Right lung (tissue), 5 donors: ENCODE data around the gene TFB2M. TPM values are rescaled to one million over a fixed set of nuclear protein-coding genes. Genes with fewer than 3 reads are reported as not detected.

Experiments
- DNase-seq, 2 donors: peaks; one replicate each; pipeline ENCODE4 v3.0.0-alpha.2; 2013
- polyA plus RNA-seq, 5 donors: library from polyadenylated mRNA; unstranded; fragments of 120-200 nt; gene quantifications; one replicate each; pipeline versions ENCODE4 v1.2.1 to v1.2.3, GENCODE V29; 2013; ENCODE audit warnings: inconsistent platforms in 1 of 5, low replicate concordance in 1 of 5; ENCODE audit not compliant: insufficient read length in 5 of 5, insufficient read depth in 1 of 5

Gene TFB2M
- polyA plus RNA-seq, 5 donors = 15.6 to 17.3 (median 16.2) TPM

DNA sequence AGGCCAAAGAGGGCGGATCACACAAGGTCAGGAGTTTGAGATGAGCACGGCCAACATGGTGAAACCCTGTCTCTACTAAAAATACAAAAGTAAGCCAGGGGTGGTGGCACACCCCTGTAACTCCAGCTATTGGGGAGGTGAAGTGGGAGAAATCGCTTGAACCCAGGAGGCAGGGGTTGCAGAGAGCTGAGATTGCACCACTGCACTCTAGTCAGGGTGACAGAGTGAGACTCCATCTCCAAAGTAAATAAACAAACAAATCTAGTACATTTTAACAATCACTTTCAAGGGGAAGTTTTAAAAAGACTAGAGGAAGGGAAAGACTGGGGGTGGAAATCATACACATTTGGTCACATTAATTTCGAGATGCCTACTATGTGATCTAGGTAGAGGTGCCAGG is 6.8 kb downstream of the TFB2M start:
- DNase-seq = no peak

DNA sequence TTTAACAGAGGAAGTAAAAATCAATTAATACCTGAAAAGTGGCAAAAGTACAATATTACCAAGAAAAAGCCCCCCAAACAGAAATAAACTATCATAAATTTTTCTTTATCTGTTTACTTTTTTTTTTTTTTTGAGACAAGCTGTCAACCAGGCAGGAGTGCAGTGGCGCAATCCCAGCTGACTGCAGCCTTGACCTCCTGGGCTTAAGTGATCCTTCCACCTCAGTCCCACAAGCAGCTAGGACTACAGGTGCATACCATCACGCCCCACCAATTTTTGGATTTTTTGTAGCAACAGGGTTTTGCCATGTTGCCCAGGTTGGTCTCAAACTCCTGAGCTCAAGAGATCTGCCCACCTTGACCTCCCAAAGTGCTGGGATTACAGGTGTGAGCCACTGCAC is 8.0 kb downstream of the TFB2M start:
- no peak for DNase-seq

DNA sequence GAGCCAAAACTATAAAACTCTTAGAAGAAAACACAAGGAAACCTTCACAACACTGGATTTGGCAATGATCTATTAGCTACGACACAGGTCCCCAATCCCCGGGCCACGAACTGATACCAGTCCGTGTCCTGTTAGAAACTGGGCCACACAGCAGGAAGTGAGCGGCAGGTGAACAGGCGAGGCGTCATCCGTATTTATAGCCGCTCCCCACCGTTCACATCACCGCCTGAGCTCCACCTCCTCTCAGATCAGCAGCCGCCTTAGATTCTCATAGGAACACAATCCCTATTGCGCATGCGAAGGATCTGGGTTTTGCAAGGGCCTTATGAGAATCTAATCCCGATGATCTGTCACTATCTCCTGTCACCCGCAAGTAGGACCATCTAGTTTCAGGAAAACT is 11.9 kb downstream of the TFB2M start:
- no peak for DNase-seq

DNA sequence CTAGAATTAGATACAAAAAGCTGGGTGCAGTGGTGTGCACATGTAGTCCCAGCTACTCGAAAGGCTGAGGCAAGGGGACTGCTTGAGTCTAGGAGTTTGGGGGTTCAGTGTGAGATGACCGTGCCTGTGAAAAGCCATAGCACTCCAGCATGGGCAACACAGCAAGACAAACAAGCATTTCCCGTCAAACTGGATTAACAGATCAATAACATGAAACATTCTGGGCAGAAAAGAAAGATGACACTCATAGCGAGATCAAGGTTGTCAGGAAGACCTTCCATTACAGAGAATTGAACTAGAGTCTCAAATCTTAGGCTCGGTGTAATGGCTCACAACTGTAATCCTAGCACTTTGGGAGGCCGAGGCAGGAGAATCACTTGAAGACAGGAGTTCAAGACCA is 14.0 kb downstream of the TFB2M start:
- DNase-seq = no peak

DNA sequence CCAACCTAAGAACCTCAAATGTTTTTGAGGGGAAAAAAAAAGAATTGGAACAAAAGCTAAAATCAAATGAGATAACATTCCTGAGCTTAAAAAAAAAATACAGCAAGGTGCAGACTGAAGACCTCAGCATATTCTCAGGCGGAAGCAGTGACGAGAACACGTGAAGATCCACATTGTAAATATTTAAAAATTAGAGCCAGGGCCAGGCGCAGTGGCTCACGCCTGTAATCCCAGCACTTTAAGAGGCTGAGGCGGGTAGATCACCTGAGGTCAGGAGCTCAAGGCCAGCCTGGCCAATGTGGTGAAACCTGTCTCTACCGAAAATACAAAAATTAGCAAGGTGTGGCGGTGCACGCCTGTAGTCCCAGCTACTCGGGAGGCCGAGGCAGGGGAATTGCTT is 15.7 kb downstream of the TFB2M start:
- DNase-seq = no peak

DNA sequence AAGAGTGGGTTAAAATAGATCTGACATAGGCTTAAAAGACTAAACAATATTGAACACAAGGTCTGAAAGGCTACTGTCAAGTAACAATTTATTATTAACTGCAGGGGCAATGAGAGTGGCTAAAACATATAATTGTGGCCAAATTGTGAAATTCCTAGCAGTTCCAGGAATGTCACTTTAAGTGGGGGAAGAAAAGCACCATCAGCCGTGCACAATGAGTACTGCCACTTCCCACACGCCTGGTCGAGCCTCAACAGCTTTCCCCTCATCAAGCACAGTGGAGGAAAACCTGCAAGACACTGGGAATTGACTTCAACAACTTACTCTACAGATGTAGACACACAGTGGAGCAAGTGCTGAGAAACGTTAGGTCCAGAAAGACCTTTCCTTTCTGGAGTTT is 16.4 kb downstream of the TFB2M start:
- no peak for DNase-seq

DNA sequence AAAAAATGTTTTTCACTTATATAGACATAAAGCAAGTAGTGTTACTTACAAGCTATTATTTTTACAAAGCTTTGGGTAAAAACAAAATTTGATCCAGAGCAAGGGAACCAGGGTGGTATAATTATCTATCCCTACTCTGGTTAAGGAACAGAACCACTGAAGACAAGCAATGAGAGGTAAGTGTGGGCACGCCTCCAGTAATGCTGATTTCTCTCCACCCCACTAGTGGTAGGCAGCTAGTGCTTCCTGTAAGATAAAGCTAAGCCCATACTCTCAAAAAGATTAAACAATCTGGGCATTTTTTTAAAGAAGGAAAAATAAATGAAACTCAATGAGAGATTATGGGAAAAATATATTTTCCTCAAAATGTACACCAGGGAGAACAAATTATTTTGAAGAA is 22.1 kb downstream of the TFB2M start:
- no peak for DNase-seq

DNA sequence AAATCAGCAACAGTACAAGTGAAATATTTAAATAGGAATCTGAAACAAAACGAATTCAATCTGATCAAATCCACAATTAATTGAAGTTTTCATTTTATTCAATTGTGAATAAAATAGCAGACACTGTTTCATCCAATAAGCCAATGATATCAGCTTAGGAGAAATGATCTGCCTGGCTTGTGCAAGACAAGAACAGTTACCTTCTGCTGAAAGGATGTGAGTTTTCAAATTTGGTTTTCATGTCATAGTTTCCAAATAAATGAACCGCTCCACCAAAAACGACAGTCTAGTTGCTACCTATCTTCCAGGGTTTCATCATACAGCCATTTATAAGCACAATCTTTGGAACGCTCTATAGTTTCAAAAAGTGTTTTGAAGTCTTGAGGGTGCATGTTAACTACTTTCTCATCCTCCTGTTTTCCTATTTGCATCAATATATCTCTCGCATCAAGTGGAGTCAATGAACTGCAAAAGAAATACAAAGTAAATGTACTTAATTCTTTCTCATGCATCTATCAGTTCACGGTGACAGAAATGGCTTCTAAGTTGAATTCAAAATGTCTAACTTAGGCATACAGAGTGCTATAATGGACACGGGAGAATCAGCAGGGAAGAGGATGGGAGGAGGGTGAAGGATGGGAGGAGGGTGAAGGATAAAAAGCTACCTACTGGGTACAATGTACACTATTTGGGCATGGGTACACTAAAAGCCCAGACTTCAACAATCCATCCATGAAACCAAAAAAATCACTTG is 25.1 kb downstream of the TFB2M start:
- DNase-seq = no peak

DNA sequence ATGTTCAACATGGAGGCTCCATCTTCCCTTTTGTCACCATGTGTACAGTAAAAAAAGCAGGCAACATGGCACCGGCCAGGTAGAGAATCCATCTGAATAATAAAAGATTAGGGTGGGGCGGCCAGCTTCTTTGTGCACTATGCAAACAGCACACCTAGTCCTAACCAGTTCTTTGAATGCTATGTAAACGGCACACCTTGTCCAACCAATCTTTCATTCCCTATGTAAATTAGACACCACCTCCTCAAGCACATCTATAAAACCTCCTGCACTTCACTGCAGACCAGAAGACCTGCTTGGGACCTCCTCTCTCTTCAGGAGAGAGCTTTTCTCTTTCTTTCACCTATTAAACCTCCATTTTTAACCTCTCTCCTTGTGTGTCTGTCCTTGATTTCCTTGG is 28.2 kb downstream of the TFB2M start:
- DNase-seq = no peak

DNA sequence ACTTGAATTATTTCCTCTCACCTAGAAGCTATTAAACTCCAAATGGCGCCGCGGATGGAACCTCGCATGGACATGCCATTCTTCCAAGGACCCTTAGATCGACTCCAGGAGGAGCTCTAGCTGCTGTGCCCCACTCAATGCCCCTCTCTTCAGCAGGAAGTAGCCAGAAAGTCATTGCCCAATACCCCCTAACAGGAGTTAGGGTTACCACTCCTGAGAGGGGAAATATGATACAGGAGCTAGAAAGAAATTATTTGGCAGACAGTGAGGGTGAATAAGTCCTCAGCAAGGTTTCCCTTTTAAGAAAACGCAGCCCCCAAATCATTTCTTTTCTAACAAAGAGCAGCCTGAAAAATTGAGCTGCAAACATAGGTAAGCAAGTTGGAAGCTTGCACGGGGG is 28.6 kb downstream of the TFB2M start:
- DNase-seq = no peak

DNA sequence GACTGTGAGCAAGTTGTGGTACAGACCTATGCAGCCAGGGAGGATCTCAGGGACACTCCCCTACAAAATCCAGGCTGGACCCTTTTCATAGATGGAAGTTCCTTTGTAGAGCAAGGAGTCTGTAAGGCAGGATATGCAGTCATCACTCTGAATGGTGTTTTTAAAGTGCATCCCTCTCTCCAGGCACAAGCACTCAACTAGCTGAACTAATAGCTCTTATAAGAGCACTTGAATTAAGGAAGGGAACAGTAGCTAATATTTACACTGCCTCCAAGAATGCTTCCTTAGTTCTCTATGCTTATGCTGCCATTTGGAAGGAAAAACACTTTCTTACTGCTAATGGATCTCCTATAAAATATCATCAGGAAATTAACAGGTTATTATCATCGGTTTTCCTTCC is 31.9 kb downstream of the TFB2M start:
- DNase-seq = peak in 1 of 2 donors; percentile 7

DNA sequence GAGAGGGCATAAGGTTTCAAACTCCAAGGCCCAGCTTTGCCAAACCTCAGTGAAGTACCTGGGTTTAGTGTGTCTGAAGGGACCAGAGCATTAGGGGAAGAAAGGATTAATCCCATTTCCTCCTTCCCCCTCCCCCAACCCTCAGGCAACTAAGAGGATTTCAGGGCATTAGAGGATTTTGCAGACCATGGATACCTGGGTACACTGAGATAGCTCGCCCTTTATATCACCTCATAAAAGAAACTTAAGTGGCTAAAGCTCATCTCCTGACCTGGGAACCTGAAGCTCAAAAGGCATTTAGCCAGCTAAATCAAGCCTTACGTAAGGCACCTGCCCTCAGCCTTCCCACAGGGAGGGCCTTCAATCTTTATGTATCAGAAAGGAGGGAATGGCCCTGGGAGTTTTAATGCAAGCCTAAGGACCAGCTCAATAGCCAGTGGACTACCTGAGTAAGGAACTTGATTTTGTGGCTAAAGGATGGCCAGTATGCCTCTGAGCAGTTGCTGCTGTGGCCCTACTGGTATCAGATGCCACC is 32.6 kb downstream of the TFB2M start:
- DNase-seq = no peak

DNA sequence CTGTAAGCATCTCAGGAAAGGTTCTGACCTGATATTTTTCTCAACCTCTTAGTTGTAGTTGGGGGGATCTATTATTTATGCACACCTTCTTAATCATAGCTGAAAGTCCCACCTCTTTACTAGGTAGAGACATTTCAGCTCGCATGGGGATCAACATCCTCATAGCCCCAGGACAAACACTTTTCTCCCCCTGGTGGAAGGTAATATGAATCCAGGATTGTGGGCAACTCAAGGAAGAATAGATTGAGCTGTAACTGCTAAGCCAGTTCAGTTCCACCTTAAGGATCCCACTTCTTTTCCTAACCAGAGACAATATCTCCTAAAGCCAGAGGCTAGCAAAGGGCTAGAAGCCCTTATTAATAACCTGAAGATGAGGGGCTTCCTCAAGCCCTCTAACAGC is 33.5 kb downstream of the TFB2M start:
- DNase-seq = no peak

DNA sequence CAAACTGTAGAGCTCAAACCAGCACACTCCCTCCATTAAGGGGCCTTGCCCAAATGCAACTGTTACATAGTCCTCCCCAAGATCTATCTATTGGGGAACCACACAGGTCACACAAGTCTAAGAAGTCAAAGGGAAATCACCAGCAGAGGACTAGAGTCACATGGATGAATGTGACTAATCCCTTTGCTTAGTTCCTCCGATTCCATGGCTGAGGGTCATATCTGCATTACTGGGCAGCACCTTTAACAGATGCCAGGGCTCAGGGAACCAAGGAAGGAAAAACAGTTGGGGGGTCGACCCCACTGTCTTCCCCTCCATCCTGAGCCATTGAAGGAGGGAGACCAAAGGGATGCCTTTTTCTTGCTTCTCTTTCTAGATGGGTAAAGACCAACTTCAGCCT is 35.6 kb downstream of the TFB2M start:
- DNase-seq = no peak

DNA sequence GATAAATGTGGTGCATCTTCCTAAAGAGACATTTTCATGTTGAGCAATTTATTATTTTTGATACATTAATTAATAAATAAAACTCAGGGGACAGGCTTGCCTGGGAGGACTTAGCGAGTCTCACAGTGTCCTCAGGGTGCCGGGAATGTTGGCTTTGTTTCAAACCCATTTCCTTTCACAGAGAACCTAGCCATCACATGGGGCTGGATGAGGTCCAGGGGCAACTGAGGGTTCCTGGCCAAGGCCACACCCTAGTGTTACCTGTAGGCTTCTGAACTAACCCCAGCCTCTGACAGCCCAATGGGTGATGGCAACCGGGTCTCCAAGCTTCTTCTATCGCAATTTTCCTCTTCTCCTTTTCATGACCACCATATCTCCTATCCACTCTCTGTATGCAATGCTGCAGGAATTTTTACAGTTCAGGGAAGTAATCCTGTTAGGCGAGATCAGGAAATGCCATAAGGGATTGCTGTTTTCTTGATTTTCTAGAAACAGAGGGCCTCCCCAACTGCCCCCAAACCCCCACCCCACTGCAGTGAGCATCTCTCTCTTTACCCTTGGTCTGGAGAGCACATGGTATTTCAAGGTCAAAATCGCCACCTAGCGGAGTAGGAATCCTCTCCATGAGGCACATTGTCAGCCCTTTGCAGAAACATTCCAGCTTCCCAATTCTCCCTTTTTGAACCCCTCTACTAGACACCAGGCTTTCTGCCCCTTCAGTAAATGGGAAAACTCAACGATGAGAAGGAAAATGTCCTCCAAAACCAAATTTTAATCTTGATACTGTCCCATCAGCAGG is 36.9 kb downstream of the TFB2M start:
- no peak for DNase-seq

DNA sequence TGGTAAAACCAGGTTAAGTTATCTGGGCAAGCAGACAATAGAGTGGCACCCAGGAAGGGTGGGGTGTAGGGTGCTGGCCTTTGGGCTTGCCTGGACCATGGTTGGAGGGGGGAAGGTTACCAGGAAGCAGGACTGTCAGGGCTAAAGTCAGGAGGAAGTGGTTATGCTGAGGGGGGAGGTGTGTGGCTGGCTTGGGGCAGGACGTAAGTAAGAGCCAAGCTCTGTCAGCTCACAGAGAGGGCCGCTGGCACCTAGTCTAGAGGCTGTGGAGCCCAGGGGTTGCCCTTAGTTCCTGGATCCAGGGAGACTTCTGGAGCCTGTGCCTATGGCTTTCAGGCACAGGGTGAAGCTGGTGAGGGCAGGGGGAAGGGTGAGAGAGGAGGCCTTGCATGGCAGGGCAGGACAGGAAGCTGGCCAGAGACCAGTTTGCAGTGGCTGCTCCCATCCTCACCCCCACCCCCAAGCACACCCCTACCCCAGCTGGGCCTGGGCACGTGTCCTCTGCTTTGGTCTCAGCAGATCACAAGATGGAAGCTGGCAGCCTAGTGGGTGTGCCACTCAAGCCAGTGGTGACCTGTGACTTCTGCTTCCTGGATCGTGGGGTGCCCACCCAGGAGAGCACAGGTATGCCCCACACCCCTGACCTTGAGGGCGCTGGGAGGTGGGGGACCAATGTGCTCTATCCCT is 38.5 kb downstream of the TFB2M start:
- no peak for DNase-seq

DNA sequence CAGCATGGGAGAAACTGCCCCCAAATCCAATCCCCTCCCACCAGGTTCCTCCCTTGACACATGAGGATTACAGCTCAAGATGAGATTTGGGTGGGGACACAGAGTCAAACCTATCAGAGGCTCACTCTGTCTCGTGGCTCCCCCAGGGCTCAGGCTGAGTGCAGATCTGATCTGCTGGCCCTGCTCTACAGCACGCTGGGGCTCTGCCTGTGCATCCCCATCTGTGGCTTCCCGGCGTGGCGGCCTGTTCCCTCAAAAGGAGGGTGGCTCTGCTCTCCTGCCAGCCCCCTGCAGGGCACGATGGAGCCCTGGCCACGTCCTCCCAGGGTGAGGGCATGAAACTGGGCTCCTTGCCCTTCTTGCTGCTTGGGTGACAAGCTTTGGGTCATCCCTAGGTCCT is 39.1 kb downstream of the TFB2M start:
- DNase-seq = no peak

DNA sequence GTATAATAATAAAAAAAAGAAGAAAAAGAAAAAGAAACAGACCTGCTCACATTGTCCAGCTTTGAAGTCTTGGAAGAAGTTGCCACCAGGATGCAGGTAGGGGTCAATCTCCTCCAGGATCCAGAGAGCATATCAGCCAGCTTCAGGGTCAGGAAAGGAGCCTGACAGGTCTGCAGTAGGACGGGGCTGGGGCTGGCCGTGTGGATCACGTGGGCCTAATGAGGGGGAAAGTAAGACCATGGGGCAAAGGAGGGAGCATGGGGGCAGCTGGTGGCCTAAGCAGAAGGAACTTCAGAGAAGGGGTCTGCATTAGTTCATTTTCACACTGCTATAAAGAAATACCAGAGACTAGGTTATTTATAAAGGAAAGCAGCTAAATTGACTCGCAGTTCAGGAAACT is 39.7 kb downstream of the TFB2M start:
- DNase-seq = no peak

DNA sequence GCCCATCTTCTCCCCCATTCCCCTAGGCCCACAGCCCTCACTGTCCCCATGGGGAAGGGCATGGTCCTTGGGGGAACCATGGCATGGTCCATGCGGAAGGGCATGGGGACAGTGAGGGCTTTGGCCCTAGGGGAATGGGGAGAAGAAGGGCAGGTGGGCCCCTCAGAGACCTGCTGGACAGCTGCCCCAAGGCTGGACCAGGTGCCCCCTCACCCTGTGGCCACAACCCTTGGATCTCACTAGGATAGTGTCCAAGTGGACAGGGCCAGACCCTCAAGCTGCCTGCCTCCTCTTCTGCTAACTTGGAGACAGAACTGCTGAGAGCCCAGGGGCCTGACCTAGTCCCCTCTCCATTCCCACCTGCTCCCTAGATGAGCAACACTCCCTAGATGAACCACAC is 46.5 kb downstream of the TFB2M start:
- DNase-seq = no peak

DNA sequence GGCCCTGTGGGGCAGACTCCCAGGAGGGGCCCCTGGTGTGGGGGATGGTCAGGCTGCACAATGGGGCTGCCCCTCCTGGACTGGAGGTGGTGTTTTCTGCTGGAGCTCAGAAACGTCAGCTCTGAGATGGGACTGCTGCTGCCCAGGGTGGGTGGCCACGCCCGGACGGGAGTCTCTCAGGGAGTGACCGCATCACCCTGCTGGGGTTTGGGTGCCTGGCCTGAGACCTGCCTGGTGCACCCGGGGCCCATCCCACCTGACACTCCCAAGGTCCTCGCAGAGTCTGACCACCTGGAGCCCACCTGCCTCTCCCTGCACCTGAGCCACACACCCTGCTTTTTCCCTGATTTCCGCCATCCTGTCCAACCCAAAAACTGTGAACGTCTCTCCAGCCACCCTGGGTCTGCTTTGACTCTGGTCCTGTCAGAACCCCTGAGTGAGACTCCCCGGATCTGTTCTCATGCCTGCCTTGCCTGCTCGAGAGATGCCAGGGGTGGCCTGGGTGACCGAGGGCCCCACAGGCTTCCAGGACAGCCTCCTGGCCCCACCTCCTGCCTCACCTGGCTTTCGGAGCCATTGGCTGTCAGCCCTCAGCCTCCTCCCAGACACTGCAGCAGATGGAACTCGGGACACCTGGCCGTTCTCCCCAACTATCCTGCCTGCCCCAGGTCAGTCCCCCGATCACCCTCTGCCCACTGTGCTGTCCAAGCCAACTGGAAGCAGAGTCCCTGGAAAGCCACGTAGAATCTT is 47.4 kb downstream of the TFB2M start:
- DNase-seq = no peak

DNA sequence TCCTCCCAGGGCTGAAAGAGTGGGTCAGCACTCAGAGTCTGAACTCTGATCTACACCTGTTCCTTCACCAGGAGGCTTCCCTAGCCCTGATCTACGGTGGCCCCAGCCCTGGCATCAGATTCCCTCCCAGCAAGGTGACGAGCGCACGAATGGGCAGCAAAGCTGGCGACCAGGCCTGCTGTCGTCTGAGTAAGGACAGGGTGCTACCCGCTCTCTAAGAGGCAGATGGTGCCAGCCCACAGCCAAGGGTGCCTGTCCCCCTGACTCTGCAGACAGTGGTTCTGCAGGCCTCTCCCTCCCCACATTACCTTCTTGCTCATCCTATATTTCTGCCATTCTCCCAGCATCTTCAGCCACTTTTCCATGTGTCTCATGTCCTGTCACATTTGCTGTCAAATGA is 48.7 kb downstream of the TFB2M start:
- no peak for DNase-seq

DNA sequence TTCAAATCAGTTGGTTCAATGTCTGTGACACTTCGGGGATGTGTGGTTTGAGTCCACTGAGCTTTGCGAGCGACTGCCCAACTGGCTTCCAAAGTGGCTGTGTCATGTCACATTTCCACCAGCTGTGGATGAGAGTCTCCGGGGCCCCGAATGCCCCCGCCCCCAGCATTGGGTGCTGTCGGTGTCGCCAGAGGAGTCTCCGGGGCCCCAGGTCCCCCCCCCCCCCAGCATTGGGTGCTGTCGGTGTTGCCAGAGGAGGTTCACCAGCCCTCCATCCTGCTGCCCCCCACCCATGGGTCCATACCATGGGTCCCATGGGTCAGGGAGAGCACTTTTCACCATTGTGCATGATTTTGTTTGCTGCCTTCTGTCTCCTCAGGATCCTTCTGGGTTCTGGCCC is 49.9 kb downstream of the TFB2M start:
- no peak for DNase-seq
